ENCODE data around the gene C6orf132.

C6orf132 gene

GRCh38 chr6:42118162-42119001 lies 24.0 kb downstream of the C6orf132 start (continued):
- TF ChIP-seq BCL6B (tag by site-specific recombination; IDR thresholded peaks at IDR 0.05) (no peak), ZNF423 (tag by site-specific recombination; IDR thresholded peaks at IDR 0.05) (0 out of 2 replicates have a peak, but pooled peaks have one; percentile 34), PRDM10 (tag by site-specific recombination; IDR thresholded peaks at IDR 0.05) (no peak)

- Histone ChIP-seq H3K4me1 (ENCODE audit: control insufficient read depth, insufficient read depth, low read length) (peaks cover 5% of the 10 kb centered on the region), H3K4me3 (ENCODE audit: low read depth, low read length) (no peak overlapping the region), H3K9me3 (ENCODE audit: control insufficient read depth, insufficient read depth, low read depth, low read length) (no peaks in the 10 kb centered on the region), H3K27ac (ENCODE audit: extremely low read depth, low read depth, low read length) (no peak overlapping the region), H3K36me3 (ENCODE audit: control insufficient read depth in 2 of 2, insufficient read depth in 1 of 2, low read length in 2 of 2) (no peaks in the 10 kb centered on the region)
- POLR2A ChIA-PET, result no interaction called here
- TF ChIP-seq ZNF76 (tag by site-specific recombination; IDR thresholded peaks at IDR 0.05; ENCODE audit: borderline replicate concordance, low read depth), result no peak
- 0 out of 2 replicates have a peak, but pooled peaks have one; percentile 24 for TF ChIP-seq ZNF362 (tag by site-specific recombination; IDR thresholded peaks at IDR 0.05)
- CTCF ChIA-PET, result interaction anchor here (0.7 to 1.1 kb wide), 3 partner anchors 35 to 67 kb away, joined by 3 to 4 read pairs (median 3); no protein-coding TSS in a partner anchor
These were observed 24.6 kb downstream of the C6orf132 start for GRCh38 chr6:42117843-42118161.

GRCh38 chr6:42113936-42114636 lies 28.3 kb downstream of the C6orf132 start:
- peak; percentile 51; the same call in 1 of the 2 replicates for TF ChIP-seq WT1 (tag by site-specific recombination; IDR thresholded peaks at IDR 0.05)
- peak; percentile 68 for TF ChIP-seq ZNF692 (tag by site-specific recombination; IDR thresholded peaks at IDR 0.05)
- peak; percentile 85 for TF ChIP-seq OSR2 (tag by site-specific recombination; IDR thresholded peaks at IDR 0.05)
- TF ChIP-seq PRDM6 (tag by site-specific recombination; IDR thresholded peaks at IDR 0.05), result peak; percentile 53; the same call in 1 of the 2 replicates
- no peak for TF ChIP-seq ZNF23 (tag by site-specific recombination; IDR thresholded peaks at IDR 0.05; ENCODE audit: borderline replicate concordance)
- TF ChIP-seq HOXC10 (CRISPR knock-in tag; IDR thresholded peaks at IDR 0.05), result no peak
- TF ChIP-seq EGR2 (tag by site-specific recombination; IDR thresholded peaks at IDR 0.05; ENCODE audit: low read depth), result peak; percentile 64; the same call in 1 of the 2 replicates
- peak; percentile 89 for TF ChIP-seq TCF7L2 (IDR thresholded peaks at IDR 0.05; ENCODE audit: borderline replicate concordance, low read depth, low read length)
- 0 out of 2 replicates have a peak, but pooled peaks have one; percentile 19 for TF ChIP-seq ZNF610 (tag by site-specific recombination; IDR thresholded peaks at IDR 0.05; ENCODE audit: borderline replicate concordance)
- peak; percentile 50 for TF ChIP-seq ZFHX2 (tag by site-specific recombination; conservative IDR thresholded peaks at IDR 0.05)
- no peak for TF ChIP-seq ZNF48 (tag by site-specific recombination; IDR thresholded peaks at IDR 0.05)
- TF ChIP-seq ZNF223 (tag by site-specific recombination; IDR thresholded peaks at IDR 0.05), result no peak
- CTCF ChIA-PET, result interaction anchor here (0.7 to 1.2 kb wide), 4 partner anchors 8 to 52 kb away, joined by 3 to 5 read pairs (median 4); no protein-coding TSS in a partner anchor

More at GRCh38 chr6:42113936-42114636, 28.3 kb downstream of the C6orf132 start:
- peaks cover 5% of the 10 kb centered on the region for H3K4me1 ChIP-seq (ENCODE audit: control insufficient read depth, insufficient read depth, low read length)
- POLR2A ChIA-PET, result interaction anchor here (0.6 kb wide), 1 partner anchor 632 kb away, joined by 11 read pairs; the partner anchor contains the start of gene TBCC
- no peaks in the 10 kb centered on the region for H3K9me3 ChIP-seq (ENCODE audit: control insufficient read depth, insufficient read depth, low read depth, low read length)
- H3K36me3 ChIP-seq (ENCODE audit: control insufficient read depth in 2 of 2, insufficient read depth in 1 of 2, low read length in 2 of 2), result no peaks in the 10 kb centered on the region
- H3K27ac ChIP-seq (ENCODE audit: extremely low read depth, low read depth, low read length), result no peak overlapping the region
- H3K4me3 ChIP-seq (ENCODE audit: low read depth, low read length), result no peak overlapping the region
